CD4-positive, alpha-beta T cell (primary cell): ENCODE measurements around the gene GIMAP5. TPM values are rescaled to one million over a fixed set of nuclear protein-coding genes. Genes with fewer than 3 reads are reported as not detected.

Source experiments
- ATAC-seq: fragments of 200-7000 bp; cut with Tn5 transposase; one replicate; pipeline ENCODE4 v1.10.0; 2022; ENCODE audit warnings: mild to moderate bottlenecking; ENCODE audit not compliant: poor library complexity
- CTCF ChIA-PET: fragments of 350-600 bp; sonication (Branson Sonifier 250); formaldehyde crosslinking; loops from one replicate; lab custom pipeline; 2021; ENCODE audit warnings: antibody characterized with exemption, inconsistent platforms; lab: Charles Lee
- POLR2A ChIA-PET: fragments of 350-600 bp; sonication (Branson Sonifier 250); formaldehyde crosslinking; loops from one replicate; lab custom pipeline; 2021; ENCODE audit warnings: antibody characterized with exemption, inconsistent platforms; lab: Charles Lee
- DNase-seq, 14 experiments: peaks; one replicate each; pipeline ENCODE4 v3.0.0-alpha.2; 2013 to 2020; ENCODE audit warnings: mixed read lengths in 2 of 14
- H3K27ac ChIP-seq, 2 donors: one replicate each; pipeline versions ENCODE4 v1.5.1 to v1.7.0; 2013; ENCODE audit warnings: low read length in 2 of 2, low read depth in 1 of 2, mild to moderate bottlenecking in 1 of 2
- H3K27me3 ChIP-seq, 2 experiments: 1 replicate in 1 of 2; 2 replicates in 1 of 2; pipeline versions ENCODE4 v1.6.1 to v1.7.0; 2013; ENCODE audit warnings: low read length in 2 of 2, control low read depth in 1 of 2, mild to moderate bottlenecking in 1 of 2, moderate library complexity in 1 of 2; ENCODE audit not compliant: insufficient read depth in 2 of 2, control insufficient read depth in 1 of 2
- H3K36me3 ChIP-seq: one replicate; pipeline ENCODE4 v1.6.1; 2013; ENCODE audit warnings: low read length, control low read depth; ENCODE audit not compliant: insufficient read depth
- H3K4me1 ChIP-seq: one replicate; pipeline ENCODE4 v1.6.1; 2013; ENCODE audit warnings: low read length, control low read depth; ENCODE audit not compliant: insufficient read depth
- H3K4me3 ChIP-seq: one replicate; pipeline ENCODE4 v1.5.1; 2013; ENCODE audit warnings: mild to moderate bottlenecking, low read length, moderate library complexity
- H3K9me3 ChIP-seq, 2 experiments: 1 replicate in 1 of 2; 2 replicates in 1 of 2; pipeline versions ENCODE4 v1.6.1 to v1.7.0; 2013; ENCODE audit warnings: low read length in 2 of 2, mild to moderate bottlenecking in 2 of 2, control low read depth in 1 of 2, moderate library complexity in 1 of 2; ENCODE audit not compliant: control insufficient read depth in 1 of 2, insufficient read depth in 1 of 2
- H3K27ac Mint-ChIP-seq: one replicate; pipeline ENCODE4 v1.8.0; 2020; ENCODE audit warnings: mixed read lengths
- H3K27me3 Mint-ChIP-seq: one replicate; pipeline ENCODE4 v1.8.0; 2021; ENCODE audit warnings: mixed read lengths
- H3K36me3 Mint-ChIP-seq: one replicate; pipeline ENCODE4 v1.8.0; 2021; ENCODE audit warnings: low read depth, mixed read lengths
- H3K4me1 Mint-ChIP-seq: one replicate; pipeline ENCODE4 v1.8.0; 2021; ENCODE audit warnings: low read depth, mixed read lengths
- H3K4me3 Mint-ChIP-seq: one replicate; pipeline ENCODE4 v1.8.0; 2020; ENCODE audit warnings: mild to moderate bottlenecking, mixed read lengths
- H3K9me3 Mint-ChIP-seq: one replicate; pipeline ENCODE4 v1.8.0; 2020; ENCODE audit warnings: mixed read lengths
- CTCF ChIP-seq: fragments of 200-600 bp; IDR thresholded peaks from one replicate; pipeline ENCODE4 v1.8.0; 2022; ENCODE audit warnings: antibody characterized with exemption, mild to moderate bottlenecking
- intact Hi-C, 2 experiments: fragments of 100-400 bp; cut with DNase I in 1 of 2; cut with micrococcal nuclease in 1 of 2; formaldehyde crosslinking; loops; one replicate each; pipeline versions ENCODE4 v1.15.1 to v1.9.0; 2023 to 2025; cut with DNase I, micrococcal nuclease
- total RNA-seq, 174 experiments: library from RNA in 2 of 174; stranded (reverse) in 2 of 174; gene quantifications; one replicate each; pipeline ENCODE4 v1.2.3 and lab custom pipeline; 2021 to 2026

Gene GIMAP5
- total RNA-seq, 2 experiments from 2014 or later: 31.3 to 35.2 TPM

DNA sequence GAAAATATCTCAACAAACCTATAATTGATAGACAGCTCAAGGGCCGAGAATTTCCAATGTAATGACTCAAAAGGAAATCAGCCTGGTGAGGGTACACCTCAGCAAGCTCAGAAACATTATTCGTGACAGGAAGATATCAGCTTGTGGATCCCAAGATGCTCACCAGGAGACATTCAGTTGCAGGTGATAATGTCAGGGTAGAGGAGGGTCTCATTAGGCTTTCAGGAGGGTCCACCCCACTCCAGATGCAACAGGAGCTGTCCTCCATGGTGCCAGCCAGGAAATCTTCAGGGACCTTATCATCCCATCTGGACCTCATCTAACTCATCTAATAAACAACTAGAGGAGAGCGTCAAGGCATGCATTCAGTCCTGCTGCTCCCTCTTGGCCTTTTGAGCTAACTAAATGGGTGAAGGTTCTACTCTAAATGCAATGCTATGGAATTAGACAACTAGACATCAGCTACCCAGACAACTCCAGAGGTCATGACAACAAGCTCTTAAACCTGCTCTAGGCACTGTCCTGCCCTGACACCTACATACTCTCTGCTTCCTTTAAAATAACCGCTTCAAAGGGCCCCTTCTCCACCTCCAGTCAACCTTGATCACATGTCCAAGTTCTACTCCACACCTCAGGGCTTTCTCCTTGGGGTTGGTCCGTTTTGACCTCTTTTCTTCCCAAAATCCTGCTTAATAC, 4.3 kb upstream of the GIMAP5 start:
- no peak for TF ChIP-seq CTCF
- Histone ChIP-seq H3K9me3 (peaks cover 0 to 10% of the 10 kb centered on the region in 2 experiments), H3K4me1 (peaks cover 60% of the 10 kb centered on the region), H3K36me3 (peaks cover under 1% of the 10 kb centered on the region), H3K4me3 (no peak overlapping the region), H3K27me3 (no peaks in the 10 kb centered on the region), H3K27ac (peak overlapping the region; percentile 56 to 60)
- Mint-ChIP-seq H3K9me3 (peaks cover 8% of the 10 kb centered on the region), H3K4me1 (peaks cover 80% of the 10 kb centered on the region), H3K27me3 (no peaks in the 10 kb centered on the region), H3K36me3 (peaks cover 34% of the 10 kb centered on the region), H3K27ac (peak overlapping the region; percentile 87), H3K4me3 (peak overlapping the region; percentile 17)
- ChIA-PET CTCF (interaction anchor here (0.7 to 4.5 kb wide), 8 partner anchors 8 to 284 kb away, joined by 3 to 27 read pairs (median 4); partner anchors contain the start of gene GIMAP1), POLR2A (interaction anchor here (0.7 to 6.6 kb wide), 16 partner anchors 10 to 251 kb away, joined by 3 to 58 read pairs (median 3); partner anchors contain the start of genes GIMAP1 and GIMAP7)
- ATAC-seq: peak; percentile 14
- peak in 2 of 14 experiments; percentile 62 for DNase-seq
- intact Hi-C loops: no loop called here

- Histone ChIP-seq H3K27me3 (no peaks in the 10 kb centered on the region), H3K4me3 (no peak overlapping the region), H3K4me1 (peaks cover 60% of the 10 kb centered on the region), H3K36me3 (peaks cover 7% of the 10 kb centered on the region), H3K27ac (peak overlapping the region; percentile 26 to 56), H3K9me3 (peaks cover 0 to 3% of the 10 kb centered on the region in 2 experiments)
- H3K36me3 Mint-ChIP-seq: peaks cover 34% of the 10 kb centered on the region
- peak overlapping the region; percentile 87 for H3K27ac Mint-ChIP-seq
- peaks cover 2% of the 10 kb centered on the region for H3K9me3 Mint-ChIP-seq
- TF ChIP-seq CTCF: no peak
- no peak for ATAC-seq
- CTCF ChIA-PET: interaction anchor here (0.7 to 4.5 kb wide), 6 partner anchors 9 to 285 kb away, joined by 3 to 27 read pairs (median 4); partner anchors contain the start of gene GIMAP1
- DNase-seq: no peak
- peaks cover 76% of the 10 kb centered on the region for H3K4me1 Mint-ChIP-seq
- peak overlapping the region; percentile 96 for H3K4me3 Mint-ChIP-seq
- intact Hi-C loops: no loop called here
- POLR2A ChIA-PET: interaction anchor here (0.7 to 6.6 kb wide), 9 partner anchors 10 to 252 kb away, joined by 3 to 58 read pairs (median 4); partner anchors contain the start of genes GIMAP1 and GIMAP7
- no peaks in the 10 kb centered on the region for H3K27me3 Mint-ChIP-seq
Observed at GRCh38 chr7:150733482-150734095, 3.6 kb upstream of the GIMAP5 start.

GRCh38 chr7:150734254-150734653, 3.0 kb upstream of the GIMAP5 start:
- H3K4me1 ChIP-seq: peaks cover 60% of the 10 kb centered on the region
- H3K4me3 Mint-ChIP-seq: peak overlapping the region; percentile 96
- H3K27me3 ChIP-seq: no peaks in the 10 kb centered on the region
- intact Hi-C loops: no loop called here
- H3K4me3 ChIP-seq: no peak overlapping the region
- no peaks in the 10 kb centered on the region for H3K27me3 Mint-ChIP-seq
- ChIA-PET CTCF (interaction anchor here (1.0 to 1.1 kb wide), 2 partner anchors 18 to 56 kb away, joined by 3 read pairs; partner anchors contain the start of gene GIMAP1), POLR2A (no interaction called here)
- H3K4me1 Mint-ChIP-seq: peaks cover 71% of the 10 kb centered on the region
- peaks cover 35% of the 10 kb centered on the region for H3K36me3 Mint-ChIP-seq
- H3K9me3 ChIP-seq: no peaks in the 10 kb centered on the region
- DNase-seq (peak in 1 of 14 experiments; percentile 46), ATAC-seq (no peak)
- peak overlapping the region; percentile 56 to 87 for H3K27ac ChIP-seq
- no peaks in the 10 kb centered on the region for H3K9me3 Mint-ChIP-seq
- no peak for TF ChIP-seq CTCF
- H3K27ac Mint-ChIP-seq: peak overlapping the region; percentile 87
- peaks cover 13% of the 10 kb centered on the region for H3K36me3 ChIP-seq
